OCI-M1 (cell line): ENCODE results near the gene SNRPD3.
"Not testable (repeated sequence)": the region's sequence is repeated elsewhere in the genome, so short reads cannot be mapped to it uniquely, and the experiment has no call there.

Experiments used
- DNase-seq: peaks from one replicate; lab custom pipeline; 2025; lab: John Stamatoyannopoulos, UW

Gene SNRPD3

DNA sequence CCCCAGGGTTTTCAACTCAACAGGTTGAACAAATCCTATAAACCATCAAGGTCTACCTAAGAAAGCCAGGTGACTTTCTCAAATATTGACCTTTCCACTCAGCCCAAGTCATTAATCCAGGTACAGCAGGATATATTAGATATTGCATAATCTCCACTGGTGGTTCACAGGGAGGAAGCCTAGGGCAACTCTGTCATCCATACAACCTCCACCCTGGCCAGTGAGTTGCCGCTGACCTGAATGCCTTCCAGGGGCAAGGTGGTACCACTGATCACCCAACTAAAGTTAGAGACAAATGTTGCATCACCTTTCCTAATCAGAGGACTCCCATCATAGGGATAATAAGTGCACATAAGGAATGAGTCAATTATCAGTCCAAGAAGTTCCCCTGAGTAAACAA lies 23.7 kb upstream of the SNRPD3 start:
- no peak for DNase-seq

DNA sequence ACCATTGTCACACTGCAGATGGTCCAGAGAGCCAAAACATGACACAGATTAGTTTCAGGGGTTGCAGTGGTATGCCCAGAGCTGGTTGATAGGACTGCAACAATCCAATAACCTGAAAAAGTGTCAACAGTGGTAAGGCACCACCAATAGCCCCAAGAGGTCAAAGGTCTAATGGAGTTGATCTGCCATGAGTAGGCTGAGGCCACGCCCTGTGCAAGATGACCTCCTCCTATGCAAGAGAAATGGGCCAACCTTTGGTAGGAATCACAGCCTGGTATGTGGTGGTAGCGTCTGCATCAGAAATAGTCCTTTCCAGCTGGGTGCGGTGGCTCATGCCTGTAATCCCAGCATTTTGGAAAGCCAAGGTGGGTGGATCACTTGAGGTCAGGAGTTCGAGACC lies 20.5 kb upstream of the SNRPD3 start:
- DNase-seq, result no peak

DNA sequence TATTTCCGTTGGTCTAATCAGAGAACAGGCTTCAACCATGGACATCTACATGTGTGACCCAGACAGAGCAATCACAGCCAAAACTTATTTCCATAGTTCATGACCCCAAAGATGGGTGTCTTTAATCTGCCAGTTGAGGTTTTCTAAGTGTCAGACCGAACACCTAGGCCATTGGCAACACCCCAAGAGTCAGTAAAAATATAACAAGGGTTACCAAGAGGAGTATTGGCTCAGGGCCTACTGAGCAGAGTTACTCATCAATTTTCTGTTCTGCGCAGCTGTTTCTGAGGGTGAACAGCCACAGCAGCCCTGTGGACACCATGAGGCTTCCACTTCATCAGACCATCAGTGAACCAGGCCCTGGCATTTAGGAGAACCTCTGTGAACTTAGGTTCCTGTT lies 19.7 kb upstream of the SNRPD3 start:
- no peak for DNase-seq

DNA sequence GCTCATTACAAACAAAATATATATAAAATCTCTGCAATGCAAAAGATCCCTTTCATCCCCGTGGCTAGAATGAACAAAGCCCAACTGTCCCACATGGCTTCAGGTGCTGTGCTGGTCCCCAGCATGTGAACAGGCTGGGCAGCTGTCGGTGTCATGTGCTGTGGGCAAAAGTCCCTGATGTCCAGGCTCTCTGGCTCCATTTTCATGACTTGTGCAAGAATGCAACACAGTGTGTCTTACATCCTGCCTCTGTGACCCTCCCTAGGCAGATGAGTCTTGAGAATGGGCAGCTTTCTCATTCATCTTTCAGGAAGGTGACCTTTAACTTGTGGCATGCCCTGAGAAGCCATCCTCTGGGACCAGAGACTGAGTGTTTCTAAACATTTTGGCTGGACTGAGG lies 15.3 kb upstream of the SNRPD3 start:
- no peak for DNase-seq

DNA sequence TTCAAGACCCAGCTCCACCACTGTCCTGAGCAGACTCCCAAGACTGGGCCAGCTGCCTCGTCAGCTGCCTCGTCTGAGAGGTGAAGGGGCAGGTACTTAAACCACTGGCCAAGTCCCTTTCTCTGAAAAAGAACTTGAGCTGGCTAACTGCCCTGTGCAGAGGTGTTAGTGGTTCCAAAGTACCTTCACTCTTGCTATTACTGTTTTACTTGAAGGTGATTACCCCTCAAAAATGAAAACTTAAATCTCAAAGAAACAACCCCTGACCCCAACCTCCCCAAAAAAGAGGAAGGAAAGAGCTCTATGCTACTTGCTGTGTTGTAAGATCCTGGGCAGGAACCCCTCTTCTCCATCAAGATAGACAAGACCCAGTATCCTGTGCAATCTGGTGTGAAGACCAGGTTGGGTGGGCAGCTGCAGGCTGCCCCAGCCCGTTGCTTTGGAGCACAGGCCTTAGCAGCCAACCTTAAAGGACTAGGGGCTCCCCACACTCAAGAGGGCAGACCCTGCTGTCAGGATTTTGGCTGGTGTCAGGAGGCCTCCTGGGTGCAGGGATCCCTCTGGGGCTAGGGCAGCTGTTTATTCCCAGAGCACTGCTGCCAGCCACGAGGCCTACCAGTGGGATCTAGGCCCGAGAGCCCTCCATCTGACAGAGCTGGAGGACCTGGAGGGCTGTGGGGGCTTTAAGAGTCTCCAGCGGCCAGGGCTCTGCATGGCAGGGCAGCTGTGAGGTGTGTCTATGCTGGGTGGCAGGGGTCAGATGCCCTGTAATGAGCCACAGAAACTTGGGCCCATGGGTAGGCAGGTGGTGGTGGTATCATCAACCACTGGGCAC lies 13.9 kb upstream of the SNRPD3 start:
- no peak for DNase-seq

DNA sequence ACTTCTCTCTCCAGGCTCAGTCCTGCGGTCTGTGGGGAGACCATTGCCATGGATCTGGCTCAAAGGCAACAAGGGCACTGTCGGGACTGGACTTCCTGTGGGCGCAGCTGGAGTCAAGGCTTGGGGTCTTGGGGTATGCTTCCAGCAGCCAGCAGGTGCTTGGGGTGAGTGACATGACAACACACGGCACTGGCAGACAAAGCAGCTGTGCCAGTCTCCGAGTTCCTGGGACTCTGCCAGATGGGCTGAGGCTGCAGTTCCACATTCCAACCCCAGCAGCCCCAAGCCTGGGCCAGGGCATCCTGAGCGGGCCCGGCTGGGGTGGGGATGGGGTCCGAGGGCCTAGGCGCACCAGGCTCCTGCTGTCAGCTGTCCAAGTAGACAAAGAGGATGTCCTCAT lies 13.2 kb upstream of the SNRPD3 start:
- no peak for DNase-seq

DNA sequence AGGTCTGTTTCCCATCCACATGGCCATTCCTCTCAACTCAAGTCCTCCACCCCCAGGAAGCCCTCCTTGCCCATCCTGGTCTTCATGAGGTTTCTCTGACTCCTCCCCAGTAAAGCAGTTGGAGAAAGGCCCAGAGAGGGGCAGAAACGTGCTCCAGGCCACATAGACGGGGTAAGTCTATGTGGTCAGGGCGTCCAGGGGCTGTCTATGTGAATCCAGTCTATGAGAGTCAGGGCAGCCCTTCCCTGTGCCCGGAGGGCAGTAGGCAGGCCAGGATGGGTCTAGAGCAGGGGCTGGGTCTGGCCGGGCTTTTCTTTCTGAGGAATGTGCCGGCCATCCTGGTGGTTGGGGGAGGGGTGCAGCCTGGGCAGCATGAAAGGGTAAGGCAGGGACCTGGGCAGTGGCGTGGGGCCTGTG lies 12.6 kb upstream of the SNRPD3 start:
- no peak for DNase-seq

DNA sequence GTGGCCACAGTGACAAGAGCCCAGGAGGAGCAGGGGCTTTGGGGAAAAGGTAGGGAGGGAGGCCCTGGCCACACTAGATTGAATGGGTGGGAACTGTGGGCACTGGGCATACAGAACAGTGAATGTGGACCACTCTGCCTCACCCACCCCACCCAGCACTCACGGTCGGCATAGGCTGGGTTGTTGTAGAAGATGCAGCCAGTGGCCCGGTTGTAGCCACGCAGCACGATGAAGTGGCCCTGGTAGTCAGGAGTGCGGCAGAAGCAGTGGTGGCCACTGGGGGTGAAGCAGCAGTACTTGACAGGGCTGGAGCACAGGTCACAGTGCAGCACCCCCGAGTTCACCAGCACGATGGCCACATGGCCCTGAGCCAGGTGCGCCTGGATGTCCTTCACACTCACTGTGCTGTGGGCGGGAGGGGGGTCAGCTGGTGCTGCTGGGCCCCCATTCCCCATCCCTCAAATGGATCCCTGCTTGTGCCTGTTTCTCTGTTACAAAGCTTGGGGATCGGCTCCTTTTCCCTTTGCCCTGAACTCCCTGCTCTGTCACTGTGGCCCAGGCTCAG lies 12.0 kb upstream of the SNRPD3 start:
- no peak for DNase-seq

DNA sequence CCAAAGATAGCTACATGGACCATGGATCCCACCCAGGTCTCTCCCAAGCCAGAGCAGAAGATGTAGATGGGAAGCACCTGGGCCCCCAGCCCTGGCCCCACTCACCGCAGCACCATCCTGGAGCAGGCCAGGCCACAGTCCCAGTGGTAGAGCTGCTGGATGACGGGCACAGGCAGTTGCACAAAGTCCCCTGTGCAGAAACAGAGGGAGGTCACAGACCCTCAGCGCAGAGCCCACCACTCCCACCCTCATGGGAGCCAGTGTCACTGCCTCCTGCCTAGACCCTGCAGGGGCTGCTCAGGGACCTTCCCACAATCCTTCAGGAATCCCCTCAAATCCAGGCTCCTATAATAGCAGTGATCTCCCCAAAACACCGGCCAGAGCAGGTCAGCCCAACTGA lies 7.0 kb upstream of the SNRPD3 start:
- no peak for DNase-seq

DNA sequence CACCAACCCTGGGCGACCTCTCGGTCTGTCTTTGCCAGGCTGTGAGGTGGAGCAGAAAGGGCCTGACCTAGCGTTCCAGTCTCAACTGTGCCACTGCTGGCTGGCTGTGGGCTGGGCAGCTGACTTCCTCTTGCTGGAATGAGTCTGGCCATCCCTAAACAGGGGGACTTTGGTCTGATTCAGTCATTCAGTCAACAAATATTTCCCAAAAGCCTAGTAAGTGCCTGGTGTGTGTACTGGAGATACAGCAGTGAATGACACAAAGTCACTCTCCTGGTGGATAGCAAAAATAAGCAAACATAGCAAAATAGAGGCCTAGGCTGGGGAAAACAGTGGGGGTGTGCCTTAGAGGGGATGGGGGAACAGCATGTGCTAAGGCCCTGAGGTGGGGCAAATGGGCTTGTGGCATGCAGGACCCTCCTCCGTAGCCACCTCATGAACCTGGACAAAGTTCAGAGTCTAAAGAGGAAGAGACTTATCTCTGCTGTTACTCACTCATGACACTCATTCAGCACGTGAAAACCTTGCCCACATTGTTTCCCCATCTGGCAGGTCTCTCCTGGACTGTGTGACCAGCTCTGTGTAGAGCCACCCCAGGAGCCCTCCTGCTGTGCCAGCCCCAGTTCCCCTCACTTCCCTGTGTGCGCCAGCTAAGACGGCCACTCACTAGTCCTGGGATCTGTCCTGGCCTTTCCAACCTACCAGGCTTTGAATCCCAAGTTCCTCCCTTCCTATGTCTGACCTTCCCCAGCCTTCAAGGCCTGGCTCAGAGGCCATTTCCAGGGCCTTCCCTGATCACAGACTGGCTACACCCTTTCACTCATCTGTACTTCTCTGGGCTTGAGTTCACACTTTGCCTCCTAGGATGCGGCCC lies 5.5 kb upstream of the SNRPD3 start:
- DNase-seq, result peak; percentile 58

DNA sequence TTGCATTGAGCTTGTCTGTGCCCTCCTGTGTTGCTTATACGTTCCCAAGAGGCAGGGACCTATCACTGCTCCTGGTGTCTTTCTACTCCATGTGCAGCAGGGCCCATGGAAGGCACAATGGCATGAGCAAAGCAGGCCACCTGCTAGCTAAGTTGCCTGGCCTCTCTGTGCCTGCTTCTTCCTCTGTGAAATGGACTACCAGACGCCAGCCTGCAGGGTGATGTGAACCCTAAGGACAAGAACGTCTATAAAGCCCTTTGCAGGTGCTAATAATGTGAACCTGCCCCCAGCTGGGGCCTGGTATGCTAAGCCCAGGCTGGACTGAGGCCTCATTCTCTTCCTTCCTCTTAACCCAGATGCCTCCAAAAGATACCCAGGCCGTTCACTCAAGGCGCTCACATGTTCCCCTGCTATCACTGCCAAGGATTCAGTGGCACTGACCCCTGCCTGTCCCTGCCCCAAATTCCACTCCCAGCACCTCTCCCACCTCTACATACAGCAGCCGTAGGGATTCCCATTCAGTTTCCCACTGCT lies 4.8 kb upstream of the SNRPD3 start:
- DNase-seq, result peak; percentile 30

DNA sequence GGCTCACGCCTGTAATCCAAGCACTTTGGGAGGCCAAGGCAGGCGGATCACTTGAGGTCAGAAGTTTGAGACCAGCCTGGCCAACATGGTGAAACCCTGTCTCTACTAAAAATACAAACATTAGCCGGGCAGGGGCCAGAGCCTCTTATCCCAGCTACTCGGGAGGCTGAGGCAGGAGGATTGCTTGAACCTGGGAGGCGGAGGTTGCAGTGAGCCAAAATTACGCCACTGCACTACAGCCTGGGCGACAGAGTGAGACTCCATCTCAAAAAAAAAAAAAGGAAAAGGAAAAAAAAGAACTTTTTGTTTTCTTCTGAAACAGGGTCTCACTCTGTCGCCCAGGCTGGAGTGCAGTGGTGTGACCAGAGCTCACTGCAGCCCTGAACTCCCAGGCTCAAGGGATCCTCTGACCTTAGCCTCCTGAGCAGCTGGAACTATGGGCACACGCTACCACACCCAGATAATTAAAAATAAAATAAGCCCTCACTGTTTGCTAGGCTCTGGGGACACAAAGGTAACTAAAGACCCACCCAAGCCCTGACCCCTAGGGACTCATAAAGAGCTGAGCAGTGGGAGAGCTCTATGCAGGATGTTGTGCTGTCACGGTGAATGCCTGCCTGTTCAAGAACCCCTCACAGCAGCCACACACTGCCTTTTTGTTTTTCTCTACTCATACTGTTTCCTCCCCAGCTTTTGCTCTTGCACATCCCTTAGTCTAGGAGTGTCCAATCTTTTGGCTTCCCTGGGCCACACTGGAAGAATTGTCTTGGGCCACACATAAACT lies 3.1 kb upstream of the SNRPD3 start:
- DNase-seq, result not testable (repeated sequence)

DNA sequence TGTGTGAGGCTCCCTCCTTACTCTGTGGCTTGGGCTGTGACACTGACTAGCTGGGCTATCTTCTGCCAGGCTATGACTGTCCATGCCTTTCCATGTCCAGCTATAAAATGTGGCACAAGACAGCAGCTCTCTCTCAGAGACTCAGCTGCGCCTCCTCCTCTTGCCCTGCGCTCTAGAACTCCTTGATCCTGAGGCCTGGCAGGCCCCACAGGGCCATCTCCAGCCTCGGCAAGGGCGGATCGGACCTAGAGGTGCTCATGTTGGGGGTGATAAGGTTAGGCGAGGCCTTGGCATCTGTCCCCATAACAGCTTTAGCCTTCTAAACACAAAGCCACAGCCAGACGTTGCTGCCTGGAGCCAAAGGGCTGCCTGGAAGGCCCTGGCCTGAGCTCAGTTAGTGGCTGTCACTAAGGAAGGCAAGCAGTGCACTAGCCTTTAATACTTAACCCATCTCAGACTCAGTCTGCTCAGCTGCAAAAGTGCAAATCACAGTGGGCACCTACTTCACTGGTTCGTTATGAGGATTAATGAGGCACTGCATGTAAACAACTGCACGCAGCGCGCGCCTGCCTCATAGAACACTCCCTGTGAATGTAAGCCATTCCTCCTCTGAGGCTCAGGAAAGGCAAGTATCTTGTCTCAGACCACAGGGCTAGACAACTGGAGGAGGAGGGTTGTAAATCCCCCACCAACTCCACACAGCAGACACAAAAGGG lies 2.0 kb upstream of the SNRPD3 start:
- peak; percentile 70 for DNase-seq

DNA sequence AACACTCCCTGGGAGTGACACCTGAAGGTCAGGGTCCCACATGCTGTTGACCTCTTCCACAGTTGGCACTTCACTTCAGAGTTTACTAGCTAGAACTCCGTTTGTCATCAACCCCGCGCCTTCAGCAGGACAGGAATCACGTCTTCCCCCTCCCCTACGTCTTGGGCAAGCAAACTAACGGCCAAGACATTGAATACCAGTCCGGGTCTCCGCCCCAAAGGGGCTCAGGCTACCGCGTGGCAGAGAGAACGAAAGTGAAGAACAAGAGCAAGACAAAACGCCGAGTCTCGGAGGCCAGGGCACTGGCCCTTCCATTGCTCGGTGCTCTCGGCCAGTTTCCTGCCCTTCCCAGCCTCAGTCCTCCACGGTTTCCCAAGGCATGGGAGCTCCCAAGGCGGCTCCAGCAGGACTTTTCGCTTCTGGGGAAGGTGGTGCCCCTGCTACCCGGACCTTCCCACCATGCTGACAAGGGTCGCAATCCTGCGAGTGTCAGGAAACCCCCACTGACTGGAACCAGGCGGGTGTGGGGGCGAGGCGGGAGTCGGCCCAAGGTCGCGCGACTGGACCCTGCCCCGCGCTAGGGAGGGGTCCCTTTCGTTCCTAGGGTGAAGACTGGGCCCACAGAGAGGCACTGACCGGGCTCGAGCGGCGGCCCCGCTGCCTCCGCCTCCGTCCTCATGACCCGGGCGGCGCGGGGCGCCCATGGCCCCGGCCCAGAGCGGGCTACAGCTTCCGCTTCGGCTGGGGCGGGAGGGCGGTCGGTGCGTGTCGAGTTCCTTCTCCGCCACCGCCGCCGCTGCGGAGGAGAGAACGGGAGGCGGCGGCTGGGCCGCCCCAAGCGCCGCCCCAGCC lies 1.3 kb upstream of the SNRPD3 start, which contains the start of gene GUCD1:
Gene GUCD1, minus strand, starts transcription at position 826 of the 852 bp plus-strand sequence. Its CDS starts 147 bp downstream, at position 679.
- peak; percentile 73 for DNase-seq

DNA sequence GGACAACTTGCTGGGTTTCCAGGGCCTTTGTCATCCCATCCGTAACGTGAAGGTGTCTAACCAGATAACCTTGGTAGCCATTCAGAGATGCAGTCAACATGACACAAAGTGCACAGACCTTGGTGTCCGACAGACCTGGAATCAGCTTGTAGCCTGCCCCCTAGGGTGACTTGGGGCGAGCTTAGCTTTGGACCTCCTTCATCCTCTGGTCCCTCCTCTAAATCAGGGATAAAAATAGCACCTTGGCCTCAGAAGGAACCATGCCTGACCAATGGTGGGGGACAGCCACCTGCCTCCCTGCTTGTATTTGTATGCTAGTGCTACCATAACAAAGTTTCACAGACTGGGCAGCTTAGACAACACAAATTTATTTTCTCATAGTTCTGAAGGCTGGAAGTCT lies 3.7 kb downstream of the SNRPD3 start:
- no peak for DNase-seq

DNA sequence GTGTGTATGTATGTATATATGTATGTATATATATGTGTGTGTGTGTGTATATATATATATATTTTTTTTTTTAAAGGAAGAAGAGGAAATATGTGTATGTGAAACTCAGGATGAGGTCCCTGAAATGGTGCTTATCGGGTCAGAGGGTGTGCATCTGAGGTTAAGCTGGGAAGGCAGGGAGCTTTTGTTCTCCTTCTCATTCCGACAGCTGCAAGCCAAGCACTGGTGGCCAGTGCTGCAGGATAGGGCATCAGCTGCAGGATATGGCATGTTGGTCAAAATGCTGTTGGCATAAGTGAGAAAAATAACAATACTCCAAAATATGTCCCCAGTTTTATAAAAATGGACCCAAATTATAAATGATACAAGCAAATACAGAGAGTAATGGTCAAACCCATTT lies 7.4 kb downstream of the SNRPD3 start:
- no peak for DNase-seq

DNA sequence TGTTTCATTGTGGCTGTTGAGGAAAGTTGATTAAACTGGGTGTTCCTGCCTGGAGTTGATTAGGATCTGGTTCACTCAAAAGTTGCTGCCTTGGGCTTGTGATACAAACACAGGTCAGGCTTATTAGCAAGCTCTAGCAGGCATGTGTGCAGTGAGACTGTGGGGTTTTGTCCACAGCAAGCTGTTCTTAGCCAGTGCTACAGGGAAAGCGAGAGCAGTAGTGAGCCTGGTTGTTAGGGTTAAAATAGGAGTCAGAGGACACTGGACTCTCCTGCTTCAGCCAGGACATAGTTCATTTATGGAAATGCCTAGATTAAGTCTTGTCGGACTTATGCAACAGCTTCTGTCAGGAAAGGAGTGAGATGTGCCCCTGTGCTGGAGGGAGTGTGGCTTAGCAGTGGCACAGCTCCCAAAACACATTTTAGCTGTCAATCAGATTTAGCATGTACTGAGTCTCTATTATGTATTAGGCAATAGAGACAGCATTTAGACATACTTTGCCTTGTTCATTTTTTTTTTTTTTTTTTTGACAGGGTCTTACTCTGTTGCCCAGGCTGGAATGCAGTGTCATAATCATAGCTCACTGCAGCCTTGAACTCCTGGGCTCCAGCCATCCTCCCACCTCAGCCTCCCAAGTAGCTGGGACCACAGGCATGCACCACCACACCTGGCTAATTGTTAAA lies 8.7 kb downstream of the SNRPD3 start:
- DNase-seq, result no peak

DNA sequence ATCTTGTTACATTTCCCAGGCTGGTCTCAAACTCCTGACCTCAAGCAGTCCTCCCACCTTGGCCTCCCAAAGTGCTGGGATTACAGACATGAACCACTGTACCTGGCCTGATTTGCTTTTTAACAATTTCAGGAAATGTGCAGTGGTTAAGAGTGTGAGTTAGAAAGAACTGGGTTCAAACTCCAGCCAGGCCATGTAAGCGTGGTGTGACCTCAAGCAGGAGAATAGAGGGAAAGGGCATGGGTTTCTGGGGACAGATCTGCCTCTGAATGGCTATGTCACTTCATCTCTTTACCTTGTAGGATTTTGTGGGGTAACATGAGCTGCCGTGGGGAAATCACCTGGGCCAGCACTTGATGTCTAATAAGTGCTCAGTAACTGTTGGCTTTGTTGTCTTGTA lies 9.3 kb downstream of the SNRPD3 start:
- no peak for DNase-seq

DNA sequence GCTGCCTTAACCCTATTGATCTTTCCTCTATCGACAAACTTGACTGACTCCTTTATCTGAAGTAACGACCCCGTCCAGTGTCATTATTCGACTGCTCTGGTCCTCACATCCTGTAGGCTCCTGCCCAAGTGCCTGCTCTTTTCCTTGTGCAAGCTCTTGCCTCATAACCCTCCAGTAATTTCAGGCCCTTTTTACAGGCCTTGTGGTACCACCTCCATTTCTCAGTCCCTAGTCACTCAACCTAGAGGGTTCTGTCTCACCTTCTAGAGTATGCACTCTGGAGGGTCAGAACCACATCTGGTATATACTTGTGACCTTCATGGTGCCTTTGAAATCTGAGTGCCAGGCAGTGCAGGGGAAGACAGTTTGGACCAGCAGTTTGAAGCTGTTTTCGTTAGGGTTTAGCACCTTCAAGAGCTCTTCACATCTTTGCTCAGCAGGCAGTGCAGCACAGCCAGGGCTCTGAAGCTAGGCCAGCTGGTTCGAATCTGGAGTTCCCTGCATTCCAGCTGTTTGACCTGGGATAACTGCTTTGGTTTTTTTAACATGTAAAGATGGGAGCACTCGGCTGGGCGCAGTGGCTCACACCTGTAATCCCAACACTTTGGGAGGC lies 11.2 kb downstream of the SNRPD3 start:
- DNase-seq, result no peak
